ENCODE results near the gene KIF20A.
"Not testable (repeated sequence)": the region's sequence is repeated elsewhere in the genome, so short reads cannot be mapped to it uniquely, and the experiment has no call there.

- TF ChIP-seq CTCF, POLR2A (IDR thresholded peaks at IDR 0.05): not testable (repeated sequence)
These were observed 35.3 kb upstream of the KIF20A start for GRCh38 chr5:138143578-138143977.

Data from right lobe of liver (tissue), 4 donors.